Measurements from ENCODE around the gene BAG3.

- TF ChIP-seq SIN3A (IDR thresholded peaks at IDR 0.05; ENCODE audit: borderline replicate concordance, insufficient read depth, low read depth, low read length) (no peak), CTCF (IDR thresholded peaks at IDR 0.05) (no peak), POLR2AphosphoS5 (IDR thresholded peaks at IDR 0.05; ENCODE audit: low read depth, low read length) (no peak)
These were observed 20.9 kb upstream of the BAG3 start for GRCh38 chr10:119630300-119630699.

All from Panc1 (cell line).